Heart left ventricle (tissue), 11 donors: ENCODE measurements around the gene SMAD3. TPM values are rescaled to one million over a fixed set of nuclear protein-coding genes. Genes with fewer than 3 reads are reported as not detected.

Source experiments
- polyA plus RNA-seq, 2 donors: library from polyadenylated mRNA; stranded (reverse); fragments of 200-250 nt; gene quantifications; one replicate each; pipeline ENCODE4 v1.2.3, GENCODE V29; 2013
- total RNA-seq, 9 donors: library from RNA; depleted of rRNA in 2 of 9; stranded (reverse); fragments of >200 nt in 2 of 9; fragmentation: NEBNext Ultra II Directional in 3 of 9; extraction: Animal tissue kit (Norgen Biotek cat#: 25700) in 3 of 9; gene quantifications; one replicate each; pipeline versions ENCODE4 v1.1.0 to v1.2.4, GENCODE V29; 2016 to 2023
- donor health status: ischemic (EF 13 %, LVEDD 7.1; RV severe dilation, severe dysfunction).
- donor health status: healthy with polysubstance abuse.
- donor health status: DM: no; HTN: yes; CAD: no.
- donor health status: DM: no; HTN: no; CAD: no.
- donor health status: ischemic (EF 25% LVEDD 5.7; RV mildly dilated, moderate dysfunction).
- donor health status: healthy.
- donor health status: DM: yes; HTN: yes; CAD: no.
- donor health status: PGD.
- donor health status: nonischemic (EF 23%, LVEDD 6.1; RV moderate dilation, normal function).

Gene SMAD3
- total and polyA plus RNA-seq, 11 donors, result 5.6 to 34.3 (median 15.3) TPM

Other genes with a start within 250 kb of the SMAD3 start
- 10 to 100 TPM; 16.4 to 32.4 (median 28.0) TPM for gene AAGAB, start 189.1 kb downstream of the SMAD3 start, total RNA-seq
- gene AAGAB, start 189.1 kb downstream of the SMAD3 start, polyA plus RNA-seq, result 10 to 100 TPM in 1 of 2 donors, 1 to 10 TPM in 1; 5.4 to 43.4 TPM
- 1 to 10 TPM in 5 of 9 donors, under 1 TPM in 4; 0.24 to 3.3 (median 1.4) TPM for gene IQCH, start 189.2 kb downstream of the SMAD3 start, total RNA-seq
- gene IQCH, start 189.2 kb downstream of the SMAD3 start, polyA plus RNA-seq, result 1 to 10 TPM in 1 of 2 donors, under 1 TPM in 1; 0.11 to 1.5 TPM